CD4-positive, alpha-beta T cell treated with Interleukin-6 at 100 ng/mL for 8 hours (primary cell): ENCODE data around the gene RGS7.
"Not testable (repeated sequence)": the region's sequence is repeated elsewhere in the genome, so short reads cannot be mapped to it uniquely, and the experiment has no call there.

Experiments used
- DNase-seq: peaks from one replicate; pipeline ENCODE4 v3.0.0-alpha.2; 2020; ENCODE audit warnings: mixed read lengths, low spot score

The RGS7 gene

DNA sequence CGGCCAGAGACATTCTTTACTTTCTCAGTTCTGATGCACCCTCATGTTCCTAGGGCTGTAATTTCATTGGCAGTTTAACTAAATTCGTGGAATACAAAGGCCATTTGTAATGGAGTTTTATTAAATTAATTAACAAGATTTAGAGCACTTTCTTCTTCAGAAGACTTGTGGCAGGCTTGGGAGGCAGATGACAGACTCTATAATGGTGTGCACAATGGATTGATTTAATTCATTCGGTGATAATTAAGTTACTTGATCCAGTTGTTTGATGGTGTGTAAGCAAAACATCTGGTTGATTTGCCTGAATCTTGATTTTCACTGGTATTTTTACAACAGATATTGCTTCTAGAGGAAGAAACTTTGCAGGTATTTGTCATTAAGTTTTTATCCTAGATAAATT, 383.1 kb downstream of the RGS7 start:
- DNase-seq, result no peak

DNA sequence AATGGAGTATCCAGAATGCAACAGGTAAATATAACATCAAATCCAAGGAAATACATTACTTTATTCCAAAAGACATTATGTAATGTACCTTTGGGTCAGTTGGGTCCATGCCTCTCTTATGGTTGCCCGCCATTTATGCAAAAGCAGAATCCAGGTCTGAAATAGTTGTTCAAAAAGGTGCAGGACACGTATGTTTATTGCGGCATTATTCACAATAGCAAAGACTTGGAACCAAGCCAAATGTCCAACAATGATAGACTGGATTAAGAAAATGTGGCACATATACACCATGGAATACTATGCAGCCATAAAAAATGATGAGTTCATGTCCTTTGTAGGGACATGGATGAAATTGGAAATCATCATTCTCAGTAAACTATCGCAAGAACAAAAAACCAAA, 384.9 kb downstream of the RGS7 start:
- not testable (repeated sequence) for DNase-seq

DNA sequence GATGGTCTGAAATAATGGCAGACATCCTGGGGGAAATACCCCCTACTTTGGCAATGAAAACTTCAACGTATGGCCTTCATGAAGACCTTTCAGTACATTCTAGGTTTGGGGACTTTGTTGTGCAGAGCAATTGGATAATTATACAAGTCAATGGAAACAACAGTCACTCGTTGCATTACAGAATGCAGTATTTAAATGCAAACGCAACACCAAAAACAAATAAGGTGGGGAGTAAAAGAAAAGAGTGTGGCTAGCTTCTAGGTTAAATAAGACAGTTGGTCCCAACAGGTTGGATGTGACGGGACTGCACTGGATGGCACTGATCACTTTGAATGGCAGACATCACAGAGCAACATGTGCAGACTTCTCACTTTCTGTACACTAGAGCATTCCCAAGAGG, 386.8 kb downstream of the RGS7 start:
- DNase-seq, result no peak

DNA sequence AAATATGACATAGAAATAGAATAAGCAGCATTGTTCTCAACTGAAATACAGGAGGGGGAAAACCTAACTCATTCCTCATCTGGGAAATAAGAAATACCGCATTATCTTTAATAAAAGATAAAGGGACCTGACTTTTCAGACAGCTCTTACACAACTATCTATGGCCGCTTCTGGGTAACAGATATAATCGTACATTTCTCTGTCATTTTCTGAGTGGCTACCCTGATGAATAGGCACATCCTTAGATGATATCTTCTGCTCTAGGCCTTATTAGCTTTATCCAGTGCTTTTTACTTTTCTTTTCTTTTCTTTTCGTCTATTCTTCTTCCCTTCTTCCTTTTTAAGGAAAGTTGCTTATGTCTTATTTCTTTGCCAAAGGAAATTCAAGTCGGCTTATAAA, 388.1 kb downstream of the RGS7 start:
- DNase-seq, result no peak

DNA sequence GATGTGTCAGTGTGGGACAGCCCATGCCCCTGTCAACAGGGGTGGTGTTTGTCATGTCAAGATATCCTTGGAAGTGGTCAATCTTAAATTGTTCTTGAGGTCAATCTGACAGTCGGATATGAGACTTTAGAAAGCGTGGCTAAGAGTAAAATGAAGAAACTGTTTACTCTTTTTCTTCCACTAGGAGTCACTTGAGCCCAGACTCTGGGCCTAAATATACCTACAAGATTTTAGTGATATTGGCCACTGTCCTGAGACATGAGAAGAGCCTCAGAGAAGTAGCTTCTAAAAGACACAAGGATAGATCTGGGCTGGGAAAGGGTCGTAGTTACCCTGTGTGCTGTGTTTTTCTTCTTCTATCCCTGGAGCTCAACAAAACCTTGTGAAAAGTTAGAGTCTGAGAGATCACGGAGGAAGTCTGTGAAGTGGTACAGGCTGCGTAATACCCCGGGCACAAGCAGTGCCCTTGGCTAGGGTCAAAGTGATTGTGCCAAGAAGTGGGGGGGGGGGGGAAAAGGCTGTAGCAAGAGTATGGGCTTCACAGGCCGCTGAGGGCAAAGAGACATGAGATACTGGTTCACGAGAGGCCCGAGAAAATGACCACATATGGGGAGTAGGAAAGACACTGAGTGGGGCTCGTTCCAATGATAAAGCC, 389.8 kb downstream of the RGS7 start:
- no peak for DNase-seq

DNA sequence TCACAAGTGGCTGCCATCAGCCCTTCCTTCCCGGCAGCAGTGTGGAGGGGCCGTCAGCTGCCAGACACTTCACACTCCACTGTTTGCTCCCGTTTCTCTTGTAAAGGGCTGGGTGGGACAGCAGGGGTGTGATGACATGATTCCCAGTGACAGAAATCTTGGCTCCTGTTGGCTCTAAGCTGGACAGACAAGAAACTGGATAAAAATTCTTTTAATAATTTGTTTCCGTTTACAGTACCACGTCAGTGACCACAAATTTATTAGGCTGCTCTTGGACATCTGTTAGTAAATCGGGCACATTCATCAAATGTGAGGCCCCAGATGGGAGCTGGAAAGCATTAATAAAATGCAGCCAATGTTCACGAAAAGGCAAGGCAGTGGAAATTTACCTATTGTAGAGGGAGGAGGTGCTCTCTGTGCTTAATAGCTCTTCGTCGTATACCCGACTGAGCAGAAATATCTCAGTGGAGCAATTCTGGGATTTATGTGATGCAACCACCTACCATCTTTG, 391.4 kb downstream of the RGS7 start:
- DNase-seq, result no peak

DNA sequence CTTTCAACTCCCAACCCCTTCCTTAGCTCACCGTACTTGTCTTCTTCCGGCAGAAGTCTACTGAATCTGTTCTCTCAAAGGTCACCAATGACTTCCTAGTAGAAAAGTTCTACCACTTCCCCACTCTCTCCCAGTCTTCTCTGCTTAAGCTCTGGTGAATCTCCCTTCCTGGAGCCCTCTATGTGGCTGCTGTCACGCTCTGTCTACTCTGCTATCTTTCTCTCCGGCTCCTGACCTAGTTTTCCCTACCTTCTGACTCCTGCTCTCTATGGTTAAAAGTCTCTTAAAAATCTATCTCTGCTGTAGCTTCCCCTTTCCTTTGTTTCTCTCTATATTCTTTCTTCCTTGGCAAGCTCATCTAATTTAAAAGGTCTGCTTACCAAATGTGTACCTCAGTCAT, 394.9 kb downstream of the RGS7 start:
- DNase-seq, result no peak

DNA sequence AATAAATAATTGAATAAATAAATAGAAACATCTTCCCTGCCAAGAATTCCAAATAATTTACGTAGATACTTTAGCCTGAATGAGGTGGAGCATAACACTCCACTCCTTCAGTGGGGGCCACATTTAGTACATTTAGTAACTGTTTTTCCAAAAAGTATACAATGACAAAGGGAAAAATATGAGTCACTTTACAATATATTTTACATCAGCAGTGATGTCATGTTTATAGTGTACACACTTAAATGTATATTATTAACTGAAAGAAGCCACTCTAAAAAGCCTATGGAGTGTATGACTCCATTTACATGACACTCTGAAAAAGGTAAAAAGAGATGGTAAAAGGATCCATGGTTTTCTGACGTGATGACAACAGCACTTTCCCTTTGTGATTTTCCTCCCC, 400.6 kb downstream of the RGS7 start:
- DNase-seq, result no peak

DNA sequence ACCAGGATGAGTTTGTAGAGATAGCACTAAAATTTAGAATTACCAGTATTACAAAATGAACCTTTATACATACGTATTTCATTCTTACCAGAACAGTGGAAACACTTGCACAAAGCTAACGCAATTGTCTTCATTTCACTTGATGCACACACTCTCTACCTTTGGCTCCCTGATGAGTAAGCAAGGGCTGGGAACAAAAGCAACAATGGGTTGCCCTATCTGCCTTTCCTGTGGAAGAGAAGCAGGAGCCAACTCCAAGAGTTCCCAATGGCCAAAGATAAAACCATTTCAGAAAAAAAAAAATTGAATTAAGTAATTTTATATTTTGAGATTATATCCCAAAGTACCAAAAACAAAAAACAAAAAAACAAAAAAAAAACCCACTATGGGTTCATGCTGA, 401.0 kb downstream of the RGS7 start:
- no peak for DNase-seq

DNA sequence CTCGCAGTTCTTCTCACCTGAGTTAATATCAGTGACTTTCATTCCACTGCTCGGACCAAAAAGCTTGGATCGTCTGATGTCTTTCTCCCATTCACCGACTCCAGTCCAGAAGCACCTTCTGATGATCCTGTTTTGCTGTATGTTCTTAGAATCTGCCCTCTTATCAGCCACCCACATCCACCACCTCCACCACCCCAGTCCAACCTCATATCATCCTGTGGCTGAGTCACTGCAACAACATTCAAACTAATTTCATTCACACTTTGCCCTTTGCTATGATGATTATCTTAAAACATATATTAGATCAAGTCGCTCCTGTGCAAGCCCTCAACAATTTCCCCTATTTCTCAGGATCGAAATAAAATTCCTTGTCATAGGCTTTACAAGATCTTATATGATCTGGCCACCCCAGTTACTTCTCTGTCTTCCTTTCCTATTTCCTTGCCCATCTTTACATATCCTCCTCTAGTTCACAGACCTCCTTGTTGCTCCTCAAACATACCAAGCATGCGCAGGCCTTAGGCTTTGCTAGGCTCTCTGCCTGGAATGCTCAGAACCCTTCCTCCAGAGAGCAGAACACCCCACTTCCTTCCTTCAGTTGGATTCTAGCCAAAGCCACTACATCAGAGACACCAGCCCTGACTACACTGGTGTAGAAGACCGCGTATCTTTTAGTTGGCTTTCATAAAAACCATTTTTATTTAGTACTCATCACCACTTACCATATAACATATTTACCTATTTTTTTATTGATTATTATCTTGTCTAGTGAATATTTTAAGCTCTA, 409.4 kb downstream of the RGS7 start:
- DNase-seq, result no peak

DNA sequence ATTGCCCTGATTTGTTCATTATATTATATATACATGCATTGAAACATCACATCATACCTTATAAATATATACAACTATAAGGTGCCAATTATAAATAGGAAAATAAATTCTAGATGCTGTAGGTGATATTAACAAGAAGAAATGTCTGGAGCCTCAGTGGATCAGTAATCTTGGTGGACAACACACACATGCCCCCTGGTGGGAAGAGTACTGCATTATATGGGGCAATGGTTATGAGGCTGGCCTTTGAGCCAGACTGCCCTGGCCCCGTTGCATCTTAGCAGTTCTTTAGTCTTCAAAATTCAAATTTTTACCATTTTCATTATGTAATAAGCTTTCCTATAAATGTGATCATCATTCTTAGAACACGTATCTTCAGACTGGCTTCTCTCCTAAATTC, 410.1 kb downstream of the RGS7 start:
- no peak for DNase-seq

DNA sequence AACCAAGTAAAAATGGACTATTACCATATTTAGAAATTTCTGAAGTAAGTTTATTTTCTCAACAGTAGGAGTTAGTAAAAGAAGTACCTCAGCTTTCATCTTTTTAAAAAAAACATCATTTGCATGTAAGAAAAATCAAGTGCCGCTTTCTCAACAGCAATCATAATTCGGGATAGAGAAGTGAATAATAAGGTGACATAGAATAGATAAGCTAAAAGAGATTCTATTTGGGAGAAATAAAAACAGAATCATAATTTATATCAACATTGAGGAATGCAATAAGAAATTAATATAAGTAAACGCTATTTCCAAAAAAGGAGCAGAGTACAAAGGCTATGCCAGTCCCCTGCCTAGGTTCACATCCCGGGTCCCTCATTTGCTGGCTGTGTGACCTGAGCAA, 414.1 kb downstream of the RGS7 start:
- no peak for DNase-seq

DNA sequence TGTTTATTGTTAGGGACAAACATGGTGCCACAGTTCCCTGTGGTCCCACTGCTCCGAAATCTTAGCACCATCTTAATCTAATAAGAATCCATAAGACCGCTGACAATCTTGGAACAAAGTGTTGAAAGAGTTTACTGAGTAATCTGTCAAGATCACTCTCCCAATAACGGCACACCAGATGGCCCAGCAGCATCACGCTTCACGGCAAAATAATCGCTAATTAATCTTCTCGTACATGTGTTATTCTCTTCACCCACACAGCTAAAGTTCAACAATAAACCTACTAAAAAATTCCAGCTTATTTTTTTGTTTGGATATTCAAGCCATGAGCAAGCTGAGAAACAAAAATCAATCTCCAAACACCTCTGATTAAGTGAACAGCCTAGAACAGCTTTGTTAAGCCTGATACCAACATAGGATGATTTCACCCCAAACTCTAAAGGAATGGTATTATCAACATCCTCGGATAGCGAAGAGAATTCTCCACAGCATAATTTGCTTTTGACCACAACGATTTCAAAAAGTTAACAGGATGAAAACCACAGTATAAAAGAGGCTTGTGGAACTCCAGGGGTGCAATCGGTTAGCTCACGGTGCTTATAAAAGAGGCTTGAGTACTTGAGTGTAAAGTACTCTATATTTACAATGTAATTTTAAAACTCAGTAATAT, 415.2 kb downstream of the RGS7 start:
- DNase-seq, result no peak

DNA sequence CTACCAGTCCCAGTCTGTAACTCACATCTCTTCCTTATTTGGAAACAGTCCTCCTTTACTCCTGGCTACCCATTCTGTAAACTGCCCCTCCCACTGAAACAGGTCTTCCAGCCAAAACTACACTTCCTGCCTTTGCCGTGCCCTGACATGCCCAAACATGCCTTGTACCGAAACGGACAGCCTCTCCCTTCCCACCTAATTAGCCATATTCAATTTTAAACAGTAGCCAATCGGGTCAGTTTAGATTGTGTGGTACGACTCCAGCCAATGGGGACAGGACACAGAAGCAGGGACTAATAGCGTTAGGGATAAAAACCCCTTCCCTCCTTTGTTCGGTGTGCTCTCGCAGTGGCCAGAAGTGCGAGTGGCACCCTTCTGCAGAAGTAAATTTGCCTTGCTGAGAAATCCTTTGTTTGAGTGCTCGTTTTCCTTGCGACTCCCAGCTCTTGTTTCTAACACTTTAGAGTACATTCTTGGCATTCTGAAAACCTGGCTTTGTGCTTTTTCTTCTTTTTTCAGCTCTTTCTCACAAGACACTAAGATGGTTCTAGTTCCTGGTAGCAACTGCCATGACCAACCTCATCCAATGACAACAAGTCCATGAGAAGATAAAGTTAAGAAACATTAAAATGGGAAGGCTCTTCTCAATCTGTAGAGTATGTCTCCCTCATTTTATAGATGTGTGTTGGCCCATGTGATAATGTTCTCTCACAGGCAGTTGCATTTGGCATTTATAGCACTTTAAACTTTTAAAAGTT, 419.9 kb downstream of the RGS7 start:
- no peak for DNase-seq

DNA sequence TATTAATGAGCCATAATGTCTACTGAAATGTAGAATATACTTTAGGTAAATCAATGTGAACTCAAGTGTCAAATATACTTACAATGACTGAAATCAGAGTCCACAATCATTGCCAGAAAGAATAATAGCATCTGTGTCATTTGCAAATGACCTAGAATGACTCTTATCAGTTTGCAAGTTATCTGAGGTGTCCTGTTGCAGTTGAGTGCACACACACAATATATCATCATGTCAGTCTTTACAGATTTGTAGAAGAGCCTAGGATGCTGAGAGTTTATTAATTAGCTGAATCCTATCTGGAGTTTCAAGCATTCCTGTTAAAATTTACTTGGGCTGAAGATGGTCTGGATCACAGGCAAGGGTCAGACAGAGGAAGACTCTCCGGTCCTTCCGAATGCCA, 421.1 kb downstream of the RGS7 start:
- no peak for DNase-seq

DNA sequence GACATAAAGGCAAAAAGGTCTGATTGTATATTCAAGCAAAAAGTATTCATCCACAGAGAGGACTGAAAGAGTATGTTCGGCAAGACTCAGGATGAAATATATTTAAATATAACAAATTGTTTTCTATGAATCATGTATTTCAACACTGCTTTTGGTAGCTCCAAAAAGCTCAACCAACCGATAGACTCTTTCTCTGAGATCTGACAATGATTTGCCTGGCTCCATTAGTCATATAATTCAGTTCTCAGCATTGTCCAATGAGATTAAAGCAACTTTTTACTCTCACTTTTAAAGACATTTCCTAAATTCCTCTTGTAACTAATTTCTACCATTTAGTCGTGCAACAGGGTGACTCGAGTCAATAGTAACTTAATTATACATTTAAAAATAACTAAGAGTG, 426.0 kb downstream of the RGS7 start:
- no peak for DNase-seq

DNA sequence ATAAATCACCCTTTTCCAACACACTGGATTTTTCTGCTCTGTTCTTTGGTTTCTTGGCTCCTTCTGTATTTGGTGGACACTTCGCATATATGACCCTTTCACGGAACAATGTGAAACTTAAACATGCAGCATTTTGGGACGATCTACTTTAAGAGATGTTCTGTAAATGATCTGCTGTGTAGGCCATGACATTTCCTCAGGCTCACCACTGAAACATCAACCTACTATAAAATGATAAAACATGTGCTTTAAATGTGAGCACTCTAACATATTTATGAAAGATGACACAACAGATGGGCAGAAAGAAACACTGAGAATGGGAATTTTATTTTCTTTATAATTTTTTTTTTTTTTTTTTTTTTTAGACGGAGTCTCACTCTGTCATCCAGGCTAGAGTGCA, 428.7 kb downstream of the RGS7 start:
- DNase-seq, result no peak

DNA sequence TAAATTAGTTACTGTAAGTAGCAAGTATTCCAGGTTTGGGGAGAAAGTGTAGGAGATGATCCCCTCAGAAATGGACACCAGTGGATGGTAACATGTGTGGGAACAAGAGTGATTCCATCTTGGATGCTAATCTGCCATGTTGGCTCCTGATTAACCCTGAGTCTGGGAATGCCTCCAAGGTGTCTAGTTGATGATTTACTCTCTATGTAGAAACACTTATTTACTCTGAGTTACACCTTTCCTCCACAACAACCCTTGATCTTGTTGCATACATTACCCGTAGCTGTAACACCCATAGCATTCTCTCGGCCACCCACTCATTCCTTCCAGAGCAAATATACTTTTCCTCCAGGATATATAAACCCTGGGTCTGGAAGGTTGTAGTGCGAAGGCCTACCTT, 429.2 kb downstream of the RGS7 start:
- DNase-seq, result no peak

DNA sequence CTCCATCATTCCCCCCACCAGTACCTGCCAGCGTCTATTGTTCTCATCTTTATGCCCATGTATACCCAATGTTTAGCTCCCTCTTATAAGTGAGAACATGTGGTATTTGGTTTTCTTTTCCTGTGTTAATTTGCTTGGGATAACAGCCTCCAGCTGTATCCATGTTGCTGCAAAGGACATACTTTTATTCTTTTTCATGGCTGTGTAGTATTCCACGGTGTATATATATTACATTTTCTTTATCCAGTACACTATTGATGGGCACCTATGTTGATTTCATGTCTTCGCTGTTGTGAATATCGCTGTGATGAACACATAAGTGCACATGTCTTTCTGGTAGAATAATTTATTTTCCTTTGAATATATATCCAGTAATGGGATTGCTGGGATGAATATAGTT, 431.7 kb downstream of the RGS7 start:
- no peak for DNase-seq

DNA sequence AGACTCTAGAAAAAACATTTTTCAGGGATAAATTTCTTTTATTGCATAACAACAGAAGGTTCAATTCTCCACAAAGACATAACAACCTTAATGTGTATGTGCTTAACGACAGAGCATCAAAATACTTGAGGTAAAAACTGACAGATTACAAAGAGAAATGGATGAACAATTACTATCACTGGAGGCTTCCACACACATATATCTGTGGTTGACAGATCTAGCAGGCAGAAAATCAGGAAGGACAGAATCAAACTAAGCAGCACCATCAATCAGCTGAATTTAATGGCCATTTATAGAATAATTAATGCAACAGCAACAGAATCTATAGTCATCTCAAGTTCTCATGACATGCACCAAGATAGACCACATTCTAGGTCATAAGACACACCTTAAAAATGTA, 439.0 kb downstream of the RGS7 start:
- DNase-seq, result no peak

DNA sequence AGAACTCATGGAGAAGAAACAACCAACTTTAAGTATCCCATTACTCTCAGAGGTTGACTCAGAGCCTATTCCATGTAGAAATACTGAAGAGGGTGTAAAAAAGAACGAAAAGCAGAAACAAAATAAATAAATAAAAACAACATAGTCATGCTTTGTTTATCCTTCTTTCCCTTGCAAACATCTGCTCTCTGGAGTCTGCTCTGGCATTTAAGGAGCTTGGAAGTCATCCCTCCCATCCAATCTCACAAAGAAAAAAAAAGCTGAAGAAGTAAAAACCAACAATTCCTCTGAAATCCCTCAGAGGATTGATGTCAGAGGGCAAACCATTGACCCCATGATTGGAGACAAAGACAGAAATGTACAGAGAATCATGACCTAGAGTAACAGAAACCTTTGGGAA, 442.5 kb downstream of the RGS7 start:
- no peak for DNase-seq

DNA sequence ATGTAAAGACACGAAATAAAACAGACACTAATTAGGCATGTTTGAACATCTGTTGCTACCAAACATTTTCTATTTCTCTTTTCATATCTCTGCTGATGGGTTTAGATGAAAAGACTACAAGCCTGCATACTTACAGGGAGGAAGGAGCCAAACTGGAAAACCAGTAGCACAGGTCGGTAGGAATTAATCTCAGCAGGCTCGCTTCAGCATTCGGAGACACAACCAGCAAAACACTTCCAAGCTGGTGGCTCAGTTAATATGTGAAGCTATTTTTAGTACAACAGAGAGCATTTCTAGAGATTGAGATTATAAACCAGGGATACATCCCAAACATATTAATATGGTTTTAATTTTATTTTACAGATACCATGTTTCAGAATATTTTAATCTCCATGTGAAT, 444.2 kb downstream of the RGS7 start:
- DNase-seq, result no peak
